Limb (tissue), 2 donors: ENCODE data around the gene OR52D1.
A peak's percentile ranks its signal among the peaks of the same experiment; 100 is the strongest.

Experiments used
- DNase-seq, 2 donors: peaks; one replicate each; pipeline ENCODE4 v3.0.0-alpha.2; 2016; ENCODE audit errors: extremely low spot score in 2 of 2

Gene OR52D1

DNA sequence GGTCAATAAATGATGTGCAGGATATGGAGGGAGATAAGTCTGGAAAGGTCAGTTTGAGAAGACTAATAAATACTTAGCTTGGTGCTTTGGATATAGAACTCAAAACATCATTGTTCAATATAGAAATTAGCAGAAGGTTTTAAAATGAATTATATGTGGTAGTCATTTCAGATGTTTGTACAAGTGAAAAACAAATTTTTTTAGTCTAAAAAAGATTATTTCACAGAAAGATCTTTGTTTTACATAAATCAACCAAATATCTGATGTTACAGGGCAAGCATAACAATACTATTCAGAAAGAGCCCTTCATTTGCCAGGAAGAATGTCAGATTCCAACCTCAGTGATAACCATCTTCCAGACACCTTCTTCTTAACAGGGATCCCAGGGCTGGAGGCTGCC lies at the start of gene OR52D1:
OR52D1 (plus strand) TSS at position 301 of the 400 bp plus-strand sequence; CDS start at position 323, 22 bp downstream.
- DNase-seq: no peak

DNA sequence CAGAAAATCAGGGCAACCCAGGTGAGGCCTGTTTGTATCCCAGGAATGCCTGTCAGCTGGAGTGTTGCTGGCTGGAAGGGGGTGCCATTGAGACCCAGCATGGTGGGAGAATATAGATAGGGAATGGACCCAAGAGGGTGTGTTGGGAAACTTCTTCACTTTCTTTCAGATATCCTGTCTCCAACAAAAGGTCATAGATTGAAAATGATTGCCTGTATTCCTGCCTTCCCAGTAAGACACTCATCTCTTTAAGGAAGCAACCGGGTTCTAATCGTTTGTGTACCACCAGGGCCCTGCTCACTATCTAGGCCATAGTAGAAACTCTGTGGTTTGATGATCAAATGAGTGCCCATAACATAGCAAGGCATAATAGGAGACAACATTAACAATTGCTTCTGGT lies 47.1 kb upstream of the OR52D1 start, which contains the start of gene OR51I1:
OR51I1 (minus strand) TSS at position 101 of the 400 bp plus-strand sequence; CDS start at position 101, 0 bp downstream.
- no peak for DNase-seq

DNA sequence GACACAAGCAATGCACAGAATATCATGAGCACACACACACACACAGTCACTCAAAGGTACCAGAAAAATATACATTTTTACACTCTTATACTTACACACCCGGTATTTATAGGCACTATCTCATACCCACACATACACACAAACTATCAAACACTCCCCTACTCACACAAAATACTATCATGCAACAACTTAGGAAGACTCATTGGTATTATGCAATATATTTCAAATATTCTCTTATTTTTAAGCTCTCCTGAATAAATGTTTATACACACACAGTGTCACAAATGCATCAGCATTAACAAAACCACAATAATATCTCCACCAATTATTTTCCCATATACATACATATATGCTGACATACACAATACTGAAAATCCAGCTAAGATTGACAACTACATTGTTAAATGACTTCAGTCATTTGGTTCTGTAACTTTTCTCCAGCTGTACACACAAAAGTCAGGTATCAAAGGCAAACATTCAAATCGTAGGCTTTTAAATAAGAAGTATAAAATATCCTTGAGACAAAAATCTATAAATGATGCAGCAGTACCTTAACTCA lies 44.6 kb upstream of the OR52D1 start:
- no peak for DNase-seq

DNA sequence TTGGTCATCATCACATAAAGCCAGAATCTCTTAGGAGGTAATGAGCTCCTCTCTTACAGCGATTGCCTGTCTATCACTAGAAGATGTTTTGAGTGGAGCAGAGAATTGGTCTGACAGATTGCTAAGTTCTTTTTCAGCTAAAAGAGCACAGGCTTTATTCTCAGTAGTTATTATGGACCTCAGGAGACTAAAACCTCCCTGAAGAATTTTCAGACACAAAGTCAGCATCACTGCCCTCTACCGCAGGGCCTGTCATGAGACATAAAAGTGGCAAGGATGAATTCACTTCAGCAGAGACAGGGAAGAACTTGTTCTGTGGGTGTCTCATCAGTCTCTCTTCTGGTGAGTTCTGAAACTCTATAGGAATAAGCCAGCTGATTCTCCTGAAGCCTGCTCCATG lies 39.5 kb upstream of the OR52D1 start, which contains the start of gene OR51I2:
OR51I2 (plus strand) TSS at position 301 of the 400 bp plus-strand sequence. CDS start 4,166 bp downstream, outside the sequence.
- no peak for DNase-seq

DNA sequence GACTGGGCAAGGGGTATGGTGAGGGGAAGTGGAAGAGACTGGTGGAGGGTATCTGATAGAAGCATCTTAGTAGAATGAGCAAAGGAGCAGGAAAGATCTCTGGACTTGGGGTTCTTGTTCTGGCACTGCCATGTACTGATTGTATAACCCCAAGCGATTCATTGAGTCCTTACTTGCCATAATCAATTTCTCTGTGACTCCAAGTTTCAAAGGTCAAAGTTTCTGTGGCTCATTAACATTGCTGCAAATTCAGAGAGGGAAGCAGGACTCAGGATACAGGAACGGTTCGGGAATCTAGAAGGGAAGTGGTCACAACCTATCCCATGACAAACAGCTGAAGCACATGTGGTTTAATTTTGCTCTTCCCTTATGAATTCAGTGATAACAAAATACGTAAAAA lies 39.1 kb upstream of the OR52D1 start:
- DNase-seq: no peak

DNA sequence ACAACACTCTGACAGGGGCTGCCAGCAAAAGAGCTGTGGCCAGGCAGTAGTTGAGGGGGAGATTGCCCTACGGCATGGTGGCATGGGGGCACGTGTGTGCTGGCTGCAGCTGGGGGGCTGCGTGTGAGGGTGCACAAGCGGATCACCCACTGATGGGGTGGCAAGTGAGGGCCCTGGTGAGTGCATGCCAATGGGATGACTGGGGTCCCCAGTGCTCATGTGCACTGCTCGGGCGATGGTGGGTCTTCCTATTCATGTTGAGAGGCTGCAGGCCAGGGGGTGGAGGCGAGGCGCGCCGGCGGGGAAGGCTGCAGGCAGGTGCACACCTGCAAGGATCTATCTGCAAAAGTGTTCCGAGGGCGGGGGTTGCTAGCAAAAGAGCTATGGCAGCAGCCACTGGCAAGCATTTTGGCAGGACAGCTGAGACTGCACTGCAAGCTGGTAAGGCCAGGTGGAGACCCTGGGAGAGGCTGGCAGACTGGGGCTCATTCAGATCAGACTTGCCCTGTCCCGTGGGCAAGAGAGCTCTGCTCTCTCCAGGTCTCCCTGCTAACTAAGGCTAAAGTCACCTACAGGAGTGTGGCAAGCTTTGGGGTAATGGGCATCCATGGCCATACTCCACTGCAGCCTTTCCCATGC lies 27.4 kb upstream of the OR52D1 start:
- DNase-seq: no peak

DNA sequence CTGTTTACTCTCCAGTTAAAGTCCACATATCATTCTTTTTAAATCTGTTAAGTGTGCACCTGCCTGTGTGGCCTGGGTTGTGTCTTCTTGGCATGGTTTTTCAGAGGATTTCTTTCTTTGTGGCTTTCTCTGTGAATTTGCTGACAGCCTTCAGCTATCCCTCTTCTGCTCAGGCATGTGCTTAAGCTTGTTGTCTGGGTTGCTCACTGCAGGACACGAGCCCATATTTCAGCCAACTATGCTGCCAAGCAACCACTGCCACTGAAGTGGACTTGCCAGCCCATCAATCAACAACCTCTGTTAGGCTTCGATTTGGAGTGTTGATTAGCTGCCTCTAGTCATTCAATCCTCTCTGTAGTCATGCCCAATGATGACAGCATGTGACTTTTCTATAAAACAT lies 21.0 kb upstream of the OR52D1 start:
- no peak for DNase-seq

DNA sequence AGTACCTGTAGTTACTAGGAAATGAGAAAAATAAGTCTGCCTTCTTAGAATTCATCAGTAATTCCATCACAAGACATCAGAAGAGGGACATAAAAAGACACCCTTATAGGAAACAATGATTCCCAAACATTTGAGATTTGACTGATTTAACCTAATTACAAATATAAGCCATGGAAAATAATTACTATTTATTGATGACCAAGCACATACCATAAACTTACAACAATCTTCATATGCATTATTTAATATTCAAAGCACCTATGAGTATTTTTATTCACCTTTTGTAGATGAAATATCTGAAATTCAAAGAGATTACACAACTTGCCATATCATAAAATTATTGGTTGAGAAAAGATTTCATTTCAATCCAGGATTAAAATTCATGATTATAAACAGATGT lies 14.6 kb upstream of the OR52D1 start:
- DNase-seq: no peak

DNA sequence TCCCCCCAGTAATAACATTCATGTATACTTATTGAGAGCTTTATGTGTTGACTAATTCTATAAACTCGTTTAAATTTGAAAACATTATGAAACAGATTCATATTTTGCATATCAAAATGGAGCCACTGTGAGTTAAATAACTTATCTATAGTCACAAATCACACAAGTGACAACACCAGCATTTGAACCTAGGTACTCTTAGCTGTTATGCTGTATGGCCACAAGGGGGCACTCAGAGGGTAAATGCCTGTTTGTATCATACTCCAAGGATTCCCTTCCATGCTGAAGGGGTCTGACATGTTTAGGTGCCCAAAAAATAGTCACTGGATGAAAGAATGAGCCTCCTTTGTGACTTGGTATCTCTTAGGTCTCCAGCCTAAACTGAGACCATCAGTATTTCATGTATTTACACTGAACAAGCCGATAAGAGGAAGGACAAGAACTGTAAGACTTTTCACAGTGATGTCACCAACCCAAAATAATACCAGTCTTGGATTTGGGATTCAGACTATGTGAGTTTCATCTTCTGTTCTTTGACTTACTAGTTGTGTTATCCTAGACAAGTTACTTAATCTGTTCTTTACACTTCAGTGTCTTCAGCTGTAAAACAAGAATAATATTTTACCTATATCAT lies 12.2 kb upstream of the OR52D1 start:
- DNase-seq: peak in 1 of 2 donors; percentile 15

DNA sequence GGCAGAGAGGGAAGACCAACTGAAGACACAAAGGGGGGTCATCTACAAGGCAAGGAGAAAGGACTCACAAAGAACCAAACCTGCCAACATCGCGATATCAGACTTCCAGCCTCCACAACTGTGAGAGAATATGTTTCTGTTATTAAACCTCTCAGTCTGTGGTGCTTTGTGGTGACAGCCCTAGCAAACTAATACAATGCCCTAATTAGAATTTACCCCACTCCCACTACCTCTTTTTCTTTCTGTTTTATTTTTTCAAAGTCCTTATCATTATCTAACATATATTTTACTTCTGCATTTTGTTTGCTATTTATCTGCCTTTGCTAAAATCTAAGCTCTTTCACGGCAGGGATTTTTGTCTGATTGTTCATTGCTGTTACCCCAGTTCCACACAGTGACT lies 2.5 kb upstream of the OR52D1 start:
- no peak for DNase-seq

DNA sequence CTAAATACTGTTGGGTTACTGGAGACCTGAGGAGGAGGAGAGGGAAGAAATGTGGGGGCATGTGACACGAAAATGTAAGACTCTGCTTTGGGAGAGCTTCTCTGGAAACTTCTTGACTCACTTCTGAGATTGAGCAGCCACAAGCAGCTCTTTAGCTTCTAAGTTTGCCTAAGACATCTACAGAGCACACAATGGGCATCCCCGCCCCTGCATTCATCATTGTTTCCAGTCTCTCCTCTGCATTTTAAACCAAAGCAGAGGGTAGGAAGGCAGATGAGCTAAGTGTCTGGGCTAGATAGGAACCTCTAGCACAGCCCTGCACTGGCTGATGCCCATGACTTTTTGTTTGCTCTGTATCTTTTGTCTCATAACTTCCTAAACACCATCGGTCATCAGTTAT lies 2.1 kb upstream of the OR52D1 start:
- DNase-seq: no peak

DNA sequence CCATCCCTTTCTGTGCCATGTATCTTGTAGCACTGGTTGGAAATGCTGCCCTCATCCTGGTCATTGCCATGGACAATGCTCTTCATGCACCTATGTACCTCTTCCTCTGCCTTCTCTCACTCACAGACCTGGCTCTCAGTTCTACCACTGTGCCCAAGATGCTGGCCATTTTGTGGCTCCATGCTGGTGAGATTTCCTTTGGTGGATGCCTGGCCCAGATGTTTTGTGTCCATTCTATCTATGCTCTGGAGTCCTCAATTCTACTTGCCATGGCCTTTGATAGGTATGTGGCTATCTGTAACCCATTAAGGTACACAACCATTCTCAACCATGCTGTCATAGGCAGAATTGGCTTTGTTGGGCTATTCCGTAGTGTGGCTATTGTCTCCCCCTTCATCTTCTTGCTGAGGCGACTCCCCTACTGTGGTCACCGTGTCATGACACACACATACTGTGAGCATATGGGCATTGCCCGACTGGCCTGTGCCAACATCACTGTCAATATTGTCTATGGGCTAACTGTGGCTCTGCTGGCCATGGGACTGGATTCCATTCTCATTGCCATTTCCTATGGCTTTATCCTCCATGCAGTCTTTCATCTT lies 414 bp downstream of the OR52D1 start:
- no peak for DNase-seq

DNA sequence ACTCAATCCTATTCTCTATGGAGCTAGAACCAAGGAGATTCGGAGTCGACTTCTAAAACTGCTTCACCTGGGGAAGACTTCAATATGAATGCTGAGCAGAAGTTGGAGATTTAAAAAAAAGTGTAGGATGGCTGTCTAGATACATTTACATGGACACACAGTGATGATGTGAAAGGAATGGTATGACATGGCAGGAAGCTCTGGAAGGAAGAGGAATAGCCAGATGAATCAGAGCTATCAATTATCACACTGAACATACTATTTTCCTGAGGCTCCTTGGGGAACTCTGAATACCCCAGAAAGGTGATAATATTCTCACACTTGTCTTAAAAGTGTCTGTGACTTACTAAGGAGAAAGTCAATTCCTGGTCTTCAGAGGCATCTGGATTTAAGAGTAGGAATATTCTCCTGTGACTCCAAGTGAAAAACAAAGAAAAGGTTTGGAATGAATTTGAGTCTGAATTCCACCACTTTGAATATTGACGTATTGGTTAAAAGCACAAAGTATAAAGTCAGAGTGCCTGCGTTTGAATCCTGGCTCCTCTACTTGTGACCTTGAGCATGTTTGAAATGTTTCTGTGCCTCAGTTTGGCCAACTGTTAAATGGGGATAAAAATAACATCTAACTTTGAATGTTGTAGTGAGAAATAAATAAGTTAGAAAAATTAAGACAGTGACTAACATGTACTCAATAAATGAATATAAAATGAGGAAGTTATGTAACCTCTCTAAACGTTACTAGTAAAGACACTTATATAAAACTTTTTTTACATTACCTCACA lies 1.3 kb downstream of the OR52D1 start:
- no peak for DNase-seq

DNA sequence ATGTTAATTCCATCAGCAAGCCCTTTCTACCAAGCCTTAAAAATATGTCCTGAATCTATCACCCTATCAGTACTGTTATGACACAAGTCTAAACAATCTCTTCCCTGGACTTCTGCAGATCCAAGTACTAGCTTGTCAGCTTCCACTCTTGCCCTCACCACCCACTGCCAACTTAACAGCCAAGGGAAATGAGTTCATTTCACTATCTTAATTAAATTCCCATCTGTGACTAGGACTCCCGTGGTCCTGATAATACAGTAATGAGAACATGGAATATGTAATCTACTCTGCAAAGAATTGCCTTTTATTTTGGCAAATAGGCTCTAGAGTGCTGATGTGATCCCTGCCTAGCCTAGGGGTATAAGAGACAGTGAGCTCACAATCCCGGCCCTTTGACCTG lies 11.2 kb downstream of the OR52D1 start:
- no peak for DNase-seq

DNA sequence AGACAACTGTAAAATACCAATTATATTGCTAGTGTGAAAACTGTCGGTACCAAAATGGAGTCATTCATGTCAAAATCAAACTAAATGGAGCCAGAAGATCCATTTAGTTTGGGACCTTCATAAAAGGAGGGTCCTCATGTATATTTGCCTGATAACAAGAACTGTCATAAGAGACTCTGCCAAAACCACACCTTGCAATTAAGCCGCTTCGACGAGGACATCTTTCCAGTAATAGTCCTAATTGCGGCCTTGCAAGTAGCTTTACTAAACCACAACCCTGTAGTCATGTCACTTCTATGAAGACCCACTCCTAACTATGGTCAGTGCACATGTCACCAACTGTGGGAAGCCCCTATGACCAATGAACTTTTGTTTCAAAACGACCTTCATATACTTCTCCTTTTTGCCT lies 11.9 kb downstream of the OR52D1 start:
- DNase-seq: no peak

DNA sequence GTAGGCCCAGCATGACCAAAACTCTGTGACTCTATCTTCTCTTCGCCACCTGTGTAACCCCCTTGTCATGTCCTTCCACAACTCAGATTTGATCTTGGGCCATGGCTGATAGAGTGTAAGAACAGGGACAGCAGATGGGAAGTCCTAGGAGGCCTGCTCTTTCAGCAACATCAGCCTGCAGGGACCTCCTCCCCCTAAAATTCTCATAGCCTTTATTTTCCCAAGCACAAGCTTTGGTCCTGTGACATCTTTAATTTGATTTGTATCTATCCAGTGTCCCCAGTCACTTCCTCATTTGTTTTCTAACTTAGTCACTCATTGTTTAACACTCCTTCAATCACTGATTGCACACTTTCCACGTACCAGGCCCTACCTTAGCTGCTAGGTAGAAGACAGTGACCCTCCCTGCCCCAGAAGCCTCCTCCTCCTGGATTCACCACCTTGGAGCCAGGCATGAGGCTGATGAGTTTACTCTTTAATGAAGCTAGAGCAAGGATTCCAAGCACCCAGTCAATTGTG lies 16.0 kb downstream of the OR52D1 start:
- no peak for DNase-seq

DNA sequence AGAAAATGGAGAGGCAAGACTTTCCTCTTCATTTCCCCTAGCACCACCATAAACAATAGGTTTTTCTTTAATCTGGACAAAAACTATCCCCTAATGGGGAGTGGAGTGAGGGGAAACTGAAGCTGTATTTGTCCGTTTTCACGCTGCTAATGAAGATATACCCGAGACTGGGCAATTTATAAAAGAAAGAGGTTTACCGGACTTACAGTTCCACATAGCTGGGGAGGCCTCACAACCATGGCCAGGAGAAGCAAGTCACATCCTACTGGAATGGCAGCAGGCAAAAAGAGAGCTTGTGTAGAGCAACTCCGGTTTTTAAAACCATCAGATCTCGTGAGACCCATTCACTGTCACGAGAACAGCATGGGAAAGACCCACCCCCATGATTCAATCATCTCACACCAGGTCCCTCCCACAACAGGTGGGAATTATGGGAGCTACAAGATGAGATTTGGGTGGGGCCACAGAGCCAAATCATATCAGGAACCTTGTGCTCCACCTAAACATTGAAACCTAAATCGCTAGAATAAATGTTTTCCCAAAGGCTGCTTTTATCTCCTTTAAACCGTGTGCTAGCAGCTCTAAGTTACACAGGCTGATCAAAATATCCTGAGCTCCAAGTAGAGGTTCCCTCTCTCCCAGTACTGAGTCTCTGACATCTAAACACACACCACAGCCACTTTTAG lies 17.0 kb downstream of the OR52D1 start:
- DNase-seq: no peak

DNA sequence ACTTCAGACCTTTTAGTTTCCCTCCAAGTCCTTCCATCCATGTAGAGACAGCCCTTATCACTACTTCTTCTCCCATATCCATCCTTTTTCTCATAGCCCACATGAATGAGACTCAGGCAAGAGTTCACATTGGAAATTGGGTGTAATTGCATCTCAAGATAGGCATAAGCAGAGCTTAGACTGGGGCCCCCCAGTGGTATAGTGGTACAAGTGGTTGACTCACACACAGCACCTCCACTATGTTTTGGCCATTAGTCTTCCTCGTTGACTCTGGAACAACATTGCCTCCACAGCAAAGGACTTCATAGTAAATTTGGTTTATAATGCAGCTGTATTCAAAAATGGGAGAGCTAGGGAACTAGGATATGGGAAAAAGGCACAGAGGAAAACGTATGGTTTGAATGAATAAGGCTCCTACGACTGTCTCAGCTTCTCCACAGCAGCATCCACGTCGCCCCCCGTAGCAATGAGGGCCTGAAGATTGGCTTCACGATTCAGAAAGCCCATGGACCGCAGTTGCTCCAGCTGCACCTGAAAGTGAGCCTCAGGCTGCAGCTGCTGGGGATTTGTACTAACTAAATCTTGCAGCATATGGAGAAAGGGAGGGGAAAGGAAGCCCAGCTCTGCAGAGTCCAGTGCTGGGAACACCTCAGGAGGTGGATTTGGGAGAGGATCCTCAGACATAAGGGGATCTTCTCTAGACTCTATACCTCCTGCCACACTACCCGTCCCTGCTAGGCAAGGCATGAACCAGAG lies 18.9 kb downstream of the OR52D1 start:
- no peak for DNase-seq

DNA sequence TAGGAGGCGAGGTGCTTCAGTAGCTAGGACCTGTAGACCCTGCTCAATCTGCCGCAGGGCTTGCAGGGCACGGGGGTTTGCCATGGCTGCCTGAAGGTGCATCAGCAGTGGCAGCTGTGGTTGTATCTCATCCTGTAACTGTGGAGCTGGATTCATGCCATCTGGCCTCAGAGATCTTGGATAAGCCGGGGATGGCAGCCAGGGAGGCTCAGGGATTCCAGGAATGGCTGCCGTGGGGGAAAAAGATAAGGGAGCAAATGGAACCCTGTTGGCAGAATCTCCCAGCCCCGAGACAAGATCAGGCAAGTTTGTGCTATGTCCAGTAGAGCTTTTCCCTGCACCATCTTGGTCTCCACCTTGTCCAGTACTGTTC lies 19.4 kb downstream of the OR52D1 start:
- DNase-seq: no peak

DNA sequence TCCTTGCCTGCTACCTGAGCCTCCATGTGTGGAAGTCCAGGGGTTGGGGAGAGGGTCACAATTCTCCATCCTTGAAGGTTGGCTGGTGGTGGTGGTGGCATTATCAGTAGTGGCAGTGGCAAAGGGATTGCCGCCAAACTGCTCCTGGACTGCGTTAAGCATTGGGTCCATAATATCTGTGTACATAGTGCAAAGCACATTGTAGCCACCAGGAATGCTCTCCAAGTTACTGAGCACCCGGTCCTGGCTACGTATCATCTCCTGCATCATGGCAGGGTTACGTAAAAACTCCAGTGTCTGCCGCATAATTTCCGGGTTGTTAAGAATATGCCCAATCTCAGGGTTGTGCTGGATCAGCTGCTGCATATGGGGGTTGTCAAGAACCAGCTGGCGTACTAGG lies 20.1 kb downstream of the OR52D1 start:
- DNase-seq: no peak
